GM19351 (cell line): ENCODE data around the gene ISCA2.

Experiments used
- ATAC-seq: cut with Tn5 transposase; IDR thresholded peaks from one replicate; pipeline ENCODE4 v1.9.1; 2021; ENCODE audit warnings: mild to moderate bottlenecking, moderate library complexity; ENCODE audit not compliant: unreplicated experiment

Gene ISCA2

GRCh38 chr14:74507085-74507484 lies 13.5 kb downstream of the ISCA2 start:
- ATAC-seq: no peak

- no peak for ATAC-seq
Measured at GRCh38 chr14:74507840-74508239, 14.3 kb downstream of the ISCA2 start.

DNA sequence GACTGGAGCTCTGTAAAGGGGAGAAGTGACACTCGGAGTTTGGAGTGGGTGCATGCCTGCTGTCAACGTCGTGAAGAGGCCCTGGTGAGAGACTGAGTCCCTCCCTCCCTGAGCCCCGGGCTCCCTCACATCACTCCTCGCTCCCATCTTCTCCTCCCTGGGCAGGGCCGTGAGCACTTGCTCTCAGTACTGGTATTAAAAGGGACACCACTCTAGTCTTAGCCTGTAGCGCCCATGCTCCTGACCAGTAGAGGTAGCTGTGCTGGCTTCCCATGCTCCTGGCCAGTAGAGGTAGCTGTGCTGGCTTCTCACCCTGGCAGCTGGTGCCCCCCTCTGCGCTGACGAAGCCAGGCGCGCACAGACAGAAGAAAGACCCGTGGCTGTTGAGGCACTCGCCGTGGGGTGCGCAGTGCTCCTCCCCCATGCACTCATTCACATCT lies 14.7 kb downstream of the ISCA2 start:
- ATAC-seq: no peak

GRCh38 chr14:74508844-74509428 lies 15.4 kb downstream of the ISCA2 start:
- ATAC-seq: no peak

GRCh38 chr14:74509587-74510222 lies 16.1 kb downstream of the ISCA2 start:
- ATAC-seq: no peak

- no peak for ATAC-seq
Measured at GRCh38 chr14:74510223-74510931, 16.8 kb downstream of the ISCA2 start.

DNA sequence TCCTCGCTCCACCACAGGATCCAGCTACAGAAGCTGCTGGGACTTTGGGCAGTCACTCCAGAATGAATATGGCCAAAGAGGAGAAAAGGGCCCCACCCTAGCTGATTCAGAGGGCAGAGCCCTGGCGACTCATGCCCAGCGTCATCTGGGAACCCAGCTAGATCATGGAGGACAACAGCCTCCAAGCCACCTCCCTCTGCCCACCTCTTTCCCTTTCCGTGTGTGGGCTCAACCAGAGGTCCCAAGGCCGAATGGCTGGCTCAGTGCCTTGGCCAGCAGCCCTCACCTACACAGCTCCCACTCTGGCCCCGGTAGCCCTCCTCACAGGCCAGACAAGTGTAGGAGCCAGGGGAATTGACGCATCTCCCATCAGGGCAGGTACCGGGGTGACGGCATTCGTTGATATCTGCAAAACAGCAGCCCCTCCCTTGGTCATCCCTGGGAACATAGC lies 17.4 kb downstream of the ISCA2 start:
- ATAC-seq: no peak

DNA sequence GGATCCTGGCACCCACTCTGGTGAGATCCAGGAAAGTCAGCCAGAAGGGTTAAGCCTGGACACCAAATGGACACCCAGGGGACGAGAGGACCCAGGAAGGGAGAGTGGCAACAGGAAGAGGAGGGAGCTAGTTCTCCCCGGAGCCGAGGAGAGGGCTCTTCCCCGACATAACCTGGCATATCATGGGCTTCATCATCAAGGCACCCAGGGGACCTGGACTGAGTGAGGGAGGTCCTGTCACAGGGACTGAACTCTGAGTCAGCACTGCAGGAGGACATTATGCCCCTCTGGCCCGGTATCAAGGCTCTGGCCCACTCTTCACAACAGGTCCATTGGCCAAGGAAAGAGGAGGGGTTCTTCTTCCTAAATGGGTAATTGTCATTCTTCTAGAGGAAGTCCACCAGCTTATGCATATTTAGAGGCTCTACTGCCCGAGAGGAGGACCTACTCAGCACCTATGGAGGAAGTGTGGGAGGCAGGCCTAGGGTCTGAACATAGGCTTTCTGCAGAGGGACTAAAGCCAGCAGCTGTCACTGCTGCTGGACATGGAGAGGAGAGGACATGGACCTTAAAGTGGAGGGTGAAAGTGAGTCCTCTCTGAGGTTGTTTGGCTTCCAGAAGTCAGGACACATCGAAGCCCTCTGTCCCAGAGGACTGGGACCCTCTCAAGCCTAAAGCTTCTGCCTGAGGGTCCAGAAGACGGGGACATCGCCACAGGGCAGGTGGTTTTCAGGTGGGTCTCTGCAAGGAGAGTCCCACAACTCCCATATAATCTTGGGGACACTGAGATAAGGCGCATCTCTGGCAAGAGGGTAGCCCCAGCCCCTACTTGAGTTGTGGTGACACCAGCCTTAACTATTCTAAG lies 18.6 kb downstream of the ISCA2 start:
- no peak for ATAC-seq

- no peak for ATAC-seq
Measured at GRCh38 chr14:74514471-74514941, 20.9 kb downstream of the ISCA2 start.

DNA sequence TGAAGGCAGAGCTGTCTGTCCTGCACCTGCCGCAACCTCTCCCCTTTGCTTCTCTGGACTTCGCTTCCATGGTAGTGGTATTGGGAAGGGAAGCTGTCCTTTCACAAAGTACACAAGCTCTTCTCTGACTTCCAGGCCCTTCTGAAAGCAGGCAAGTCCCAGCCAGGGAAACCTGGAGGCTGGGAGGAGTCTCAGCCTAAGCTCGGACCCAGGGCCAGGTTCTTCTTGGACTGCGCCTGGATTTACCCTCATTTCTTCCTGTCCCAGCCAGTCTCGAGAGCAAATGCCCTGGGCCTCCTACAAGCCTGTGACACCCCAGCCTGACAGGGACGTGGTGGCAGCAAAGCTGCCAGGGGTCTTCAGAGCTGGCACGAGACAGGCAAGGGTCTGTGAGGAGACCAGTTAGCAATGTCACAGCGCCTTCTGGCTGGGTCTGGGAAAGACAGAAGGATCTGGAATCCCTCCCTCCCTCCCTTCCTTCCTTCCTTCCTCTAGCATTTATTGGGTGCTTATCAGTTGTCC lies 22.4 kb downstream of the ISCA2 start:
- no peak for ATAC-seq

GRCh38 chr14:74516451-74517160 lies 23.0 kb downstream of the ISCA2 start:
- ATAC-seq: no peak

- no peak for ATAC-seq
Measured at GRCh38 chr14:74517731-74518130, 24.2 kb downstream of the ISCA2 start.

- no peak for ATAC-seq
Measured at GRCh38 chr14:74518221-74518620, 24.7 kb downstream of the ISCA2 start.

- no peak for ATAC-seq
Measured at GRCh38 chr14:74519316-74520074, 25.9 kb downstream of the ISCA2 start.

DNA sequence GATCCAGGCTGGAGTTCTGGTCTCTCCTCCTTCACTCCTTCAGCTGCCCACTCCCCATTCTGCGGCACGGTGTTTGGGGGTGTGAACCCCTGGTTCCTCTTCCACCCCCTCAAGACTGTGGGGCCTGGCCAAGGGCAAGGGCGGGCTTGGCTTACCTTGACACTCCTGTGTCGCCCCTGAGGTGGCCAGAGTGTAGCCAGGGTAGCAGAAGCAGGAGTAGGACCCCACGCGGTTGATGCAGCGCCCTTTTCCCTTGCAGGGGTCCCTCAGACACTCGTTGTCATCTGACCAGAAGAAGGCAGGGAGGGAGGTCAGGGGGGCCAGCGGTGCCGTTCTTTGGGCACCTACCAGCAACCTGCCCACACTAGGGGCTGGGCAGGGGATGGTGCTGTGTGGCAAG lies 28.2 kb downstream of the ISCA2 start:
- ATAC-seq: no peak

- ATAC-seq: no peak
Measured at GRCh38 chr14:74522740-74523139, 29.2 kb downstream of the ISCA2 start.

DNA sequence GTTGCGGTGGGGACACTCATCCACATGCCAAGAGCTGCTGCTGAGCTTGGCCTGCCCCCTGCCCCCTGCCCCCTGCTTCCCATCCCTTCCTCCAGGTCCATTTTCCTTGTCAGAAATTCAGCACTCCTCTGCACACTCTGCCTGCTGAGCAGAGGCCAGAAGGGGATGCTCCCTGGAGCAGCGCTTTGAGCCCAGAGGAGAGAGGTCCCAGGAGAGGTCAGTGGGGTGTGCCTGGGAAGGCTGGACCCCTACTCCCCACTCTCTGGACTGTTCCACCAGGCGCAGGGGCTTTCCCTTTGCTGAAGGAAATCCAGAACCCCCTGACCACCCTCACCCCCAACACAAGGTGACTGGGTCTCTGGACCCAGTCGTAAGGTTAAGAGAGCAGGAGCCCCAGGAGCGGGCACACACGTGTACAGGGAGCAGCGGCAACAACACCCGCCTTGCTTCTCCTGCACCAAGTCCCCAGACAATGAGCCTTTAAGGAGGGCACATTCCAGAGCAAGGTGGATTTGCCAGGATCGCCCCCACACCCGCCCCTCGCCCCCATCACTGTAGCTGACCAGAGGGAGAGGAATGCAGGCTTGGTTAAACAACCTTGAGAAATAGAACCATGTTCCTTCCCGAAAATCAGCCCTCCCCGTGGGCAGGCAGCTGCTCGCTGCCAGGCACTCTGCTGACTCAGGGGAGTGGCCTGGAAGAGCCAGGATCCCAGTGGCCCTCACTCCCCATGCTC lies 30.7 kb downstream of the ISCA2 start:
- ATAC-seq: no peak

DNA sequence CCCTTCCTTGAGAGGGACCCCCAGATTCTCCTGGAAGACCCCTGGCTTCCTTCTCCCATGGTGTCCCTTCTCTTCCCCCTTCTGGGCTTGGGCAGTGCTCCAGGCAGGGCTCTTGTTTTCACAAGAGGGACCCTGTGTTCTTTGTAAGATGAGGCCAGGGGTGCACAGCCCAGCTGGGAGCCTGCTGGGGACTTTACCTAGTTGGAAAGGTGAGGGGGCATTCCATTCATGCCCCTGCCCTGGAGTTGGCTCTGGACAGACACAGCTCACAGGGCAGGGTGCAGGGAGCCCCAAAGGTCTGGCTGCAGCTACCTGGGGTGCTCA lies 31.2 kb downstream of the ISCA2 start:
- ATAC-seq: no peak

DNA sequence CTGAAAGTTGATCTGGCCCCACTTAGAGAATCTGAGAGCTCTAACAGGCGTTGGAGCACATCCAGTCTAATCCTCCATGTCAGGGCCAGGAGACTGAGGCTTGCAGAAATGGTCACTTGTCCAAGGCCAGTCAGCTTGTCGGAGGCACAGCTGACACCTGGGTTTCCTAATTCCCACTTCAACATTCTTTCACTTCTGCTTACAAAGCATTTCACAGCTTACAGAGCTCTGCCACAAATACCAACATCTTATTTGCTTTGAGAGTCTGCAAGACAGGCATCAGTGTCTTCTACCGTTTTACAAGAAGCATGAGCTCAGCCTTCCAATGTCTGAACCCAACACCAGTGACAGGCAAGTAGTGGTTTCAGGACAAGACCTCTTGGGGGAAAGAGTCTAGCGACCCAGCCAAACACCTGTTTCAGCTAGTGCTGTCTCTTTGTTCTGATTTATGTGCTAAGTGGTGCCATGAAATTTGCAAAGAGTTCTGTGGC lies 31.8 kb downstream of the ISCA2 start:
- ATAC-seq: no peak
